Measurements from ENCODE around the gene CTNNA2. TPM values are rescaled to one million over a fixed set of nuclear protein-coding genes. Genes with fewer than 3 reads are reported as not detected.

Gene CTNNA2
- polyA plus RNA-seq, 1 of the 3 experiments (the other 2 are of a cell fraction) = 0.30 TPM

GRCh38 chr2:79985145-79985544 lies 472.3 kb downstream of the CTNNA2 start:
- 40% methylated on average over 3 of the region's 3 CpGs for WGBS (ENCODE audit: low lambda C conversion rate)
- DNase-seq = no peak
- POLR2A ChIA-PET = no interaction called here
- no peaks in the 10 kb centered on the region; the same call in 1 of the 2 replicates for H3K27me3 ChIP-seq (ENCODE audit: insufficient read depth)
- no peaks in the 10 kb centered on the region for H3F3A ChIP-seq (replicated peaks; ENCODE audit: insufficient read depth)
- H3K9me2 ChIP-seq = 0 out of 2 replicates have a peak, but pooled peaks cover 3% of the 10 kb centered on the region
- H3K4me3 ChIP-seq (ENCODE audit: low read depth in 2 of 2, low read length in 1 of 2) = no peak overlapping the region
- TF ChIP-seq FOSL2 (IDR thresholded peaks at IDR 0.05; ENCODE audit: borderline replicate concordance, low read depth) (no peak), TAF1 (IDR thresholded peaks at IDR 0.05; ENCODE audit: borderline replicate concordance, low read depth, low read length) (no peak), NFIC (IDR thresholded peaks at IDR 0.05; ENCODE audit: borderline replicate concordance) (no peak), RAD21 (IDR thresholded peaks at IDR 0.05; ENCODE audit: low read length) (no peak), IRF3 (IDR thresholded peaks at IDR 0.05; ENCODE audit: low read depth, low read length) (no peak)
- no peak overlapping the region for H3K9ac ChIP-seq
- H3K4me1 ChIP-seq (ENCODE audit: control insufficient read depth in 1 of 2, insufficient read depth in 2 of 2, low read depth in 1 of 2, low read length in 1 of 2) = no peaks in the 10 kb centered on the region
- H3K4me2 ChIP-seq = no peak overlapping the region
- H3K9me3 ChIP-seq = no peaks in the 10 kb centered on the region
- no peaks in the 10 kb centered on the region for H3K36me3 ChIP-seq (replicated peaks in 1 of 2; ENCODE audit: control insufficient read depth in 1 of 2, insufficient read depth in 2 of 2, low read length in 1 of 2)
- H3K79me2 ChIP-seq (ENCODE audit: insufficient read depth) = no peaks in the 10 kb centered on the region
- CTCF ChIA-PET = no interaction called here
- no peak overlapping the region for H2AFZ ChIP-seq (ENCODE audit: low read depth)
- no peak overlapping the region for H3K27ac ChIP-seq (ENCODE audit: low read depth in 2 of 2, low read length in 1 of 2)
- no peaks in the 10 kb centered on the region for H4K20me1 ChIP-seq (ENCODE audit: insufficient read depth)

GRCh38 chr2:79985571-79985970 lies 472.7 kb downstream of the CTNNA2 start:
- CTCF ChIA-PET = interaction anchor here (1.6 kb wide), 1 partner anchor 8 kb away, joined by 3 read pairs; no protein-coding TSS in a partner anchor
- no peak for TF ChIP-seq EP300 (IDR thresholded peaks at IDR 0.05; ENCODE audit: borderline replicate concordance in 1 of 2, low read depth in 1 of 2, low read length in 1 of 2)
- TF ChIP-seq USF1 (IDR thresholded peaks at IDR 0.05; ENCODE audit: borderline replicate concordance, low read depth) = no peak
- no peak for TF ChIP-seq MEF2A (IDR thresholded peaks at IDR 0.05; ENCODE audit: borderline replicate concordance, low read depth)
- DNase-seq = no peak
- H3K79me2 ChIP-seq (ENCODE audit: insufficient read depth) = no peaks in the 10 kb centered on the region
- no peak overlapping the region for H3K27ac ChIP-seq (ENCODE audit: low read depth in 2 of 2, low read length in 1 of 2)
- no peak overlapping the region for H3K4me2 ChIP-seq
- H3K9ac ChIP-seq = no peak overlapping the region
- 0 out of 2 replicates have a peak, but pooled peaks cover 3% of the 10 kb centered on the region for H3K9me2 ChIP-seq
- WGBS (ENCODE audit: low lambda C conversion rate) = 27% methylated on average over 2 of the region's 2 CpGs
- POLR2A ChIA-PET = no interaction called here
- H3K27me3 ChIP-seq (ENCODE audit: insufficient read depth) = no peaks in the 10 kb centered on the region; the same call in 1 of the 2 replicates
- H4K20me1 ChIP-seq (ENCODE audit: insufficient read depth) = no peaks in the 10 kb centered on the region
- H3K9me3 ChIP-seq = no peaks in the 10 kb centered on the region
- no peaks in the 10 kb centered on the region for H3F3A ChIP-seq (replicated peaks; ENCODE audit: insufficient read depth)
- H2AFZ ChIP-seq (ENCODE audit: low read depth) = no peak overlapping the region
- no peak overlapping the region for H3K4me3 ChIP-seq (ENCODE audit: low read depth in 2 of 2, low read length in 1 of 2)
- H3K4me1 ChIP-seq (ENCODE audit: control insufficient read depth in 1 of 2, insufficient read depth in 2 of 2, low read depth in 1 of 2, low read length in 1 of 2) = no peaks in the 10 kb centered on the region
- H3K36me3 ChIP-seq (replicated peaks in 1 of 2; ENCODE audit: control insufficient read depth in 1 of 2, insufficient read depth in 2 of 2, low read length in 1 of 2) = no peaks in the 10 kb centered on the region

- no peak overlapping the region for H2AFZ ChIP-seq (ENCODE audit: low read depth)
- no peak overlapping the region for H3K9ac ChIP-seq
- no peaks in the 10 kb centered on the region for H3K9me3 ChIP-seq
- H3K36me3 ChIP-seq (replicated peaks in 1 of 2; ENCODE audit: control insufficient read depth in 1 of 2, insufficient read depth in 2 of 2, low read length in 1 of 2) = no peaks in the 10 kb centered on the region
- no peak overlapping the region for H3K27ac ChIP-seq (ENCODE audit: low read depth in 2 of 2, low read length in 1 of 2)
- H3K4me3 ChIP-seq (ENCODE audit: low read depth in 2 of 2, low read length in 1 of 2) = no peak overlapping the region
- ChIA-PET CTCF (interaction anchor here (1.6 kb wide), 1 partner anchor 12 kb away, joined by 3 read pairs; no protein-coding TSS in a partner anchor), POLR2A (no interaction called here)
- no peaks in the 10 kb centered on the region for H3F3A ChIP-seq (replicated peaks; ENCODE audit: insufficient read depth)
- no peaks in the 10 kb centered on the region for H3K79me2 ChIP-seq (ENCODE audit: insufficient read depth)
- H4K20me1 ChIP-seq (ENCODE audit: insufficient read depth) = no peaks in the 10 kb centered on the region
- no peak for DNase-seq
- peaks cover 0 to 2% of the 10 kb centered on the region in 2 experiments; a peak in 2 of 4 replicates for H3K4me1 ChIP-seq (ENCODE audit: control insufficient read depth in 1 of 2, insufficient read depth in 2 of 2, low read depth in 1 of 2, low read length in 1 of 2)
- H3K9me2 ChIP-seq = 0 out of 2 replicates have a peak, but pooled peaks cover 3% of the 10 kb centered on the region
- H3K27me3 ChIP-seq (ENCODE audit: insufficient read depth) = no peaks in the 10 kb centered on the region; the same call in 1 of the 2 replicates
- H3K4me2 ChIP-seq = no peak overlapping the region
- WGBS (ENCODE audit: low lambda C conversion rate) = 38% methylated on average over 3 of the region's 3 CpGs
- TF ChIP-seq POLR2AphosphoS5 (IDR thresholded peaks at IDR 0.05; ENCODE audit: low read depth, low read length) = no peak
- no peak for TF ChIP-seq REST (IDR thresholded peaks at IDR 0.05; ENCODE audit: low read depth, low read length)
- TF ChIP-seq NFIC (IDR thresholded peaks at IDR 0.05; ENCODE audit: borderline replicate concordance) = no peak
- no peak for TF ChIP-seq ELF1 (IDR thresholded peaks at IDR 0.05)
- no peak for TF ChIP-seq RAD21 (IDR thresholded peaks at IDR 0.05; ENCODE audit: low read length)
- no peak for TF ChIP-seq GABPA (IDR thresholded peaks at IDR 0.05; ENCODE audit: low read depth)
- no peak for TF ChIP-seq CHD2 (IDR thresholded peaks at IDR 0.05; ENCODE audit: low read length, partially characterized antibody)
- TF ChIP-seq TAF1 (IDR thresholded peaks at IDR 0.05; ENCODE audit: borderline replicate concordance, low read depth, low read length) = no peak
- no peak for TF ChIP-seq ZBTB33 (IDR thresholded peaks at IDR 0.05; ENCODE audit: borderline replicate concordance, low read depth)
Observed at GRCh38 chr2:79993144-79993543, 480.3 kb downstream of the CTNNA2 start.

All from SK-N-SH (cell line).